ENCODE measurements around the gene PLSCR4.

- no peak for TF ChIP-seq POLR2A (IDR thresholded peaks at IDR 0.05)
- TF ChIP-seq CTCF (IDR thresholded peaks at IDR 0.05), result no peak
- TF ChIP-seq EP300 (IDR thresholded peaks at IDR 0.05), result no peak
Measured at GRCh38 chr3:146180376-146180775, 70.5 kb downstream of the PLSCR4 start.
